ENCODE measurements around the gene CDH15.

The CDH15 gene

GRCh38 chr16:89140981-89141883, 30.3 kb upstream of the CDH15 start:
- no peak for DNase-seq (ENCODE audit: low read depth)

DNA sequence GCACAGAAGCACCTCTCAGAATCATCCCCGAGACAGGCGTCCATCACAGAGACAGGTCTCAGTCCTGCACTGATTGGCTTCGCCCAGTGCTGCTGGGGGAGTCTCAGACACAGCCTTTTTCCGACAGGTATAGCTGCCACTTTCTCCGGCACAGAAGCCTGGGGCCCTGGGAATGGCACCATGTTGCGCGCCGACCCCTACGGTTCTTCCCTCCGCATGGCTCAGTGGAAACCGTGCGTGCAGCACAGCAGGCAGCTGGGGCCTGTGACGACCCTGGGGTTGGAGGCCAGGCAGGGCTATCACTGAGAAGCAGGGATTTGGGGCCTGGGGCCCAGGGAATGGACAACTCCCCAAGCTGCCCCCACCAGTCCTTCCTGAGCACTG, 29.7 kb upstream of the CDH15 start:
- no peak for DNase-seq (ENCODE audit: low read depth)

- DNase-seq (ENCODE audit: low read depth) = no peak
Measured at GRCh38 chr16:89142474-89143195, 28.9 kb upstream of the CDH15 start.

GRCh38 chr16:89143201-89143741, 28.3 kb upstream of the CDH15 start:
- DNase-seq (ENCODE audit: low read depth) = no peak

GRCh38 chr16:89143911-89144675, 27.5 kb upstream of the CDH15 start:
- DNase-seq (ENCODE audit: low read depth) = no peak

DNA sequence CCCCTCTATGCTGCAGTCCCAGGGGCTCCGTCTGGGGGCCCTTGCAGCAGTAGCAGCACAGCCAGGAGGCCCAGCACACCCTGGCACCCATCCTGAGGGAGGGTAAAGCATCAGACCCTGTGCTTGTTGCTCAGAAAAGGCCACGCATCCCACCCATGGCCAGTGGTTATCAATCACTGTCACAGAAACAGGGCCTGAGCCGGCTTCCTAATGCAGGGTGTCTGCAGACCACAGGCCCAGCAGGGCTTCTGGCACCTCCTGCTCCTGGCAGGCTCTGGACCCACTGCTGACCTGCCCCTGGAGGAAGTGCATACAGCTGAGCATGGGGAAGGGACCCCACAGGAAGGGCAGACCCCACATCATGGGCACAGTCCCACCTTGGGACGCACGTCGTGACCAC, 26.9 kb upstream of the CDH15 start:
- DNase-seq (ENCODE audit: low read depth) = no peak

DNA sequence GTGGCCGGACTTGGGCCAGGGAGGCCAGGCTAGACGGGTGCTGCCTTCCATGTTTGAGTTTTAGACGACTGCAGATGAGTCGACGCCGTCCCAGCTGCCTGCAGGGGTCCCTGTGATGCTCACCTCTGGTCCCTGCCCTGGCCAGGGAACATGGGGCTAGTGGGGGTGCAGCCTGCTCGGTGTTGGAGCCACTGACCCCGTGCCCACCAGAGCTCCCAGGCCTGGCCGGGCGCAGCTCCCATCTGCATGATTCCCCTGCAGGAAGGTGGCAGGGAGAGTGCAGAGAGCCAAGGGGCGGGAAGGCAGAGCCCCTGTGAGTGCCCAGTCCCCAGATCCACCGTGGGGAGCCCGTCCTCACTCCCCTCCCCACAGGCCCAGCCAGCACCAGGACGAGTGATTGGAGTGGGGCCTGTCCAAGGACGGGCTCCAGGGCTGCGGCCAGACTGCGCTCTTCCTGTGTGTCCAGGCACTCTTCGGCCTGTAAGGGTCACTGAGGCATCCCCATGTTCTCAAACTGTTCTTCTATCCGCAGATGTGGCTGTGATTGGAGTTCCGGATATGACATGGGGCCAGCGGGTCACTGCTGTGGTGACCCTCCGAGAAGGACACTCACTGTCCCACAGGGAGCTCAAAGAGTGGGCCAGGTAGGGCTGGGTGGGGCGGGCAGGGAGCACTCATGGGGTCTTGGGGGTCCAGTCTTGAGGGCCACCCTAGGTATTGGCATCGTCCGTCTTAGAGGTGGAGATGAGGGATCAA, 26.0 kb upstream of the CDH15 start:
- DNase-seq (ENCODE audit: low read depth) = no peak

GRCh38 chr16:89146211-89147005, 25.1 kb upstream of the CDH15 start:
- DNase-seq (ENCODE audit: low read depth) = no peak

- DNase-seq (ENCODE audit: low read depth) = no peak
Measured at GRCh38 chr16:89147085-89147817, 24.3 kb upstream of the CDH15 start.

DNA sequence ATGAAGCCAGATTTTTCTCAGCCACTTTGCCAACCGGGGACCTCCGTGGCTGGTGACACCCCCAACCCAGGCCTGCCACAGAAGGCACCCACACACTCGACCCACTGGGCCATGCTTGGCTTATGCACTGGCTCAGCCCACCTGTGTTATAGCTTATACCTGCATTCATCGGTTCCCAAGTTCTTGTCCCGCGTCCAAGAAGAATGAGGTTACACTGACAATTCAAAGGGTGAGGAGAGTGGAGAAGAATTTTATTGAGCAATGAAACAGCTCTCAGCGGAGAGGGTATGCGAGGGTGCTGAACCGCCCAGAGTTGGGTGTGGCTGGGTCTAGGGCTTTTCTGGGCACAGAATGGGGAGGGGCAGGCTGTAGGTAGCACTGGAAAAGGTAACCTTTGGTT, 22.2 kb upstream of the CDH15 start:
- no peak for DNase-seq (ENCODE audit: low read depth)

GRCh38 chr16:89150090-89150835, 21.3 kb upstream of the CDH15 start:
- DNase-seq (ENCODE audit: low read depth) = no peak

DNA sequence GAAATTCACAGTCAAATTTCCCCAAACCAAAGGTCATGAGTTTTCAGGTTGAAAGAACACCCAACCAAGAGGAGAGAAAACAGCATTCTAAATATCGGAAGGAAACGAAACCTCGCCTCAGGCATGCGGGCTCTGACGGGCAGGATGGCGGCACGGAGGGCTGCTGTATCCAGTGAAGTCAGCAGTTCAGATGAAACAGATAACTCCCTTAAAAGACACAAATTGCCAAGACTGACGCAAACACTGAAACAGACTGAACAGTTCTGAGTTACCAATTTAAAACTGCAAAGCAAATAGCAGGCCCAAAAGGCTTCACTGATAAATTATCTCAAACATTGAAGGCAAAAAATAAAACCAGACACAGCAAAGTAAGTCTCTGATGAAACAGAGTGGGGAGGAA, 20.6 kb upstream of the CDH15 start:
- no peak for DNase-seq (ENCODE audit: low read depth)

DNA sequence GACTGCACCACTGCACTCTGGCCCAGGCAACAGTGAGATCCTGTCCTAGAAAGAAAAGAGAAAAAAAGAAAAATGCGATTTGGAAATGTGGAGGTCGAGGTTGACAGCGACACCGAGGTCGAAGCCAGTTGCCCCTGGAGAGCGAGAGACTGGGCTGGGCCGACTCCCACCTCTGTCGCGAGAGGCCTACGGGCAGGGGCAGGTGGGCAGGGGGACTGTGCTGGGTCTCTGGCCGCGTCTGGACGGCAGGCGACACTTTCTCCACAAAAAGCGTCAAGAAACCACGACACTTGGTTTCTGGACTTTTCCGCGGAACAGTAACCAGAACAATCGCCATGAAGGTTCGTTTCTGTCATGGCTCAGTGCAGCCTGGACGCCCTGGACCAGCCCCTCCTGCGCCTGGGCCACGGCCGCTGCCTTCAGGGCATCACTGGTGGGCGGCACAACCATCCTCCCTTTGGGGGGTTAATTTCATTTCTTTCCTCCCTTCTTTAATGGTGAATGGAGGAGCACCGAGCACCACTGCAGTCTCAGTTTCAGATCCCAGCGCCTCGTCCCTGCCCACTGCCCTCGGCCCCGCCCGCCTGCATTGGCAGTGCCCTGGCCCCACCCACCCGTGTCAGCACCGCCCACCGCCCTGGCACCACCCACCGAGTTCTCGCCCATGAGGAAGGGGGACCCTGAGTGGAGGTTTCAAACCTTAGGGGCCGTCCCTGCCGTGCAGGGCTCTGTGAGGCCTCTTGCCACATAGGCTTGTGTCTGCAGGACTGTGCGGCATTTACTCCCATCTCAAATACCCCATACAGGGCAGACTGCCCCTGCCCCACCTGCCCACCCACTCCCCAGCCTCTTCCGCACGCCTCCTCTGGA, 18.5 kb upstream of the CDH15 start:
- DNase-seq (ENCODE audit: low read depth) = no peak

GRCh38 chr16:89153848-89154271, 17.7 kb upstream of the CDH15 start:
- no peak for DNase-seq (ENCODE audit: low read depth)

- no peak for DNase-seq (ENCODE audit: low read depth)
Measured at GRCh38 chr16:89154390-89155183, 17.0 kb upstream of the CDH15 start.

DNA sequence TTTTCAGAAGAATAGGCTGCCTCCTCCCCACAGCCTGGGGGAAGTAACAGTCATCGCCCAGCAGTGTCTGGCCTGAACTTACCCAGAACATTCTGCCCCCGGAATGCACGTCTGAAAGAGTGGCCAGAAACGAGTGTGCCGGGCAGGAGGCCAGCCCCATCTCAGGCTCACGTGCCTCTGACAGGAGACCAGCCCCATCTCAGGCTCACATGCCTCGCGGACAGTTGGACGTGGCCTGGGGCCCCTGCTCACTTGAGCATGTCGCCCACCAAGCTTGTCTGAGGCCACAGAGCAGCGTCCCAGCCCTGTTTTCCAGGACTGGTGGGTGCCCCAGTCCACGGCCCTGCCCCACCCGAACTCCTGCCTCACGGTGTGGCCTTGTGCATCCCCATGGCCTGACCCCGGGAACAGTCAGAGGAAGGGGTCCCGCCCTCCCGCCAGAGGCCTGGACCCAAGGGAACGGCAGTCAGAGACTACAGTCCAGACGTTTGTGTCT, 16.3 kb upstream of the CDH15 start:
- no peak for DNase-seq (ENCODE audit: low read depth)
